ENCODE data around the gene DNAJC7. TPM values are rescaled to one million over a fixed set of nuclear protein-coding genes. Genes with fewer than 3 reads are reported as not detected.

DNAJC7 gene
- total RNA-seq, 3 donors from 2014 or later, result 144 to 154 (median 147) TPM

DNA sequence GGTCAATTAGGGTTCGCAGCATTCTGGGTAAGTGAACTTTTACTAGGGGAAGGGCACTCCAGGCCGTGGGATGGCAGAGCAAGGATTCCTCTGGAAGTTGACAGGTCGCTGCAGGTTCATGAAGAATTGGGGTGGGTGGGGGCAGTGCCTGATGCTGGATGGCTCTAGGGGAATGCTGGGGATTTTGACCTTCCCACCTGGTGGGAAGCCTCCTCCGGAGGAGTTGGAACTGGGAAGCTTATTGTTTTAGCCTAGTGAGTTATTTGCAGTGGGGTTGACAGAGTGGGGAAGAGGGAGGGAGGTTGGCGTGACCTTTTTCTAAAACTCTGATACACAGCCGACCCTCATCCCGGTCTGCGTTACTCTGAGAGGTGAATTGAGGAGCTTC is 33.8 kb upstream of the DNAJC7 start:
- DNase-seq (no peak), ATAC-seq (no peak)
- Mint-ChIP-seq H3K36me3 (ENCODE audit: insufficient read depth) (no peaks in the 10 kb centered on the region), H3K4me3 (peak overlapping the region; percentile 57), H3K27me3 (ENCODE audit: low read depth) (peaks cover 53% of the 10 kb centered on the region), H3K9me3 (no peaks in the 10 kb centered on the region), H3K4me1 (ENCODE audit: low read depth) (peaks cover 4% of the 10 kb centered on the region)

DNA sequence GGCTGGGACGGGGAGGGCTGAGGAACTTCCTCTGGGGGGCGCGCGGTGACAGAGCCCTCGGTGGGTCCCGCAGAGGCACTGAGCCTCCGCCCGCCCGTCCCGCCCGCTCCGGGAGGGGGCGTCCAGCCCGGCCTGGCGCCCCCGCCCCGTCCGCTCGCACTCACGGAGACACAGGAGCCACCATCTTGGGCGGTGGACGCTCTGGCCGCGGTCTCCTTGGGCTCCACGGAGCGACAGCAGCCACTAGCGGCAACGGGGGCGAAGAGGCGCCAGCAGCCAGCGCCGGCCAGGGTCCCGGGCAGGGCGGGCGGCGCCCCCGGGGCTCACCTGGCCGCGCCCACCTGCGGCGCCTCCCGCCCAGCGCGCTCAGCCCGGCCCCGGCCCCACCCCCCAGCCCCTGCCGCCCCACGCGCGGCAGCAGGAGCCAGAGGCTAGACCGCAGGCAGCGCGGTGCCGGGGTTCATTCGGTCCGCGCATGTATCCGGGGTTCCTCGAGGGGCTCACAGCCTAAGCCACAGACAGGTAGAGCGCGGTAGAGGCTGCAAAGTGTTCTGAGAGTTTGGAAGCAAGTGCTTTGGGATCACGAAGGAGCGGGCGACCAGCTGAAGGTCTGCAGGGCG is 33.3 kb upstream of the DNAJC7 start, which contains the start of gene C17orf113:
Gene C17orf113 (minus strand): TSS at position 209 of the 620 bp plus-strand sequence. CDS start 7,225 bp downstream, outside the sequence.
- DNase-seq, result peak; percentile 31
- Mint-ChIP-seq H3K4me3 (peak within 1 kb of the TSS; percentile 76), H3K9me3 (no peaks in the 10 kb centered on the region), H3K4me1 (ENCODE audit: low read depth) (peaks cover 4% of the 10 kb centered on the region), H3K27me3 (ENCODE audit: low read depth) (peaks cover 51% of the 10 kb centered on the region), H3K36me3 (ENCODE audit: insufficient read depth) (no peaks in the 10 kb centered on the region)
- ATAC-seq, result peak; percentile 79 to 85

DNA sequence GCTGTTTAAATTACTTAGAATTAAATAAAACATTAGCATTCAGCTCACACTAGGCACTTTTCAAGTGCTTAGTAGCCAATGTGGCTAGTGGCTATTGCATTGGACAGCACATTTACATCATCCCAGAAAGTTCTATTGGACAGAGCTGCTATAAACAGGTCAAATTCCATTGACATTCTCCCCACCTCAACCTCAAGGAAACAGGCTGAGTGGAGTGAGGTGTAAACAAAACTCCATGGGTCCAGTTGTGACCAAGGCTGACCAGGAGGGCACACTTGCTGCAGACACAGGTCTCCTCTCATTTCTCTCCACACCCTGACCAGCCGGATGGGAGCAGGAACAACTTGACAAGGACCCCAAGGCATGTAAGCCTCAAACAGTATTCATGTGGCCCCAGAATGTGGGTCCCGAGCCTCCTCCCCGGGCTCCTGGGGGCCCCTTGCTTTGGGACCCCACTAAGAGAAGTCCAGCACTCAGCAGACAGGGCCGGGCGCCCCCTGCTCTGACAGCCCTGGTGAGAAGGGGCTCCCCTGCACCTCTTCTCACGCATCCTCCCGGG is 32.7 kb upstream of the DNAJC7 start:
- no peaks in the 10 kb centered on the region for H3K36me3 Mint-ChIP-seq (ENCODE audit: insufficient read depth)
- H3K4me3 Mint-ChIP-seq, result peak overlapping the region; percentile 76
- peaks cover 46% of the 10 kb centered on the region for H3K27me3 Mint-ChIP-seq (ENCODE audit: low read depth)
- DNase-seq, result no peak
- no peak for ATAC-seq
- peaks cover 4% of the 10 kb centered on the region for H3K4me1 Mint-ChIP-seq (ENCODE audit: low read depth)
- no peaks in the 10 kb centered on the region for H3K9me3 Mint-ChIP-seq

DNA sequence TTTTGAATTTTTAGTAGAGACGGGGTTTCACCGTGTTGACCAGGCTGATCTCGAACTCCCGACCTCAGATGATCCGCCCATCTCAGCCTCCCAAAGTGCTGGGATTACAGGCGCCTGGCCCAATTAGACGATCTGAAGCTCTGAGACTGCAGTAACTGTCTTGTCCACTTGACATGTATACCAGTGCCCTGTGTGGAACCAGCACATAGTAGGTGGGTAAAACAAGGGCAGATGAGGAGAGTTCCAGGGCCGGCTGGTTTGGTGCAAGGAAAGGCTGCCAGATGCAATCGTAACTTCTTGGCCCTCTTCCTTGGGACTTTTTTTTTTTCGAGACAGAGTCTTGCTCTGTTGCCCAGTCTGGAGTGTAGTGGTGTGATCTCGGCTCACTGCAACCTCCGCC is 30.1 kb upstream of the DNAJC7 start:
- H3K4me1 Mint-ChIP-seq (ENCODE audit: low read depth), result peaks cover 4% of the 10 kb centered on the region
- DNase-seq (no peak), ATAC-seq (no peak)
- peaks cover 24% of the 10 kb centered on the region for H3K27me3 Mint-ChIP-seq (ENCODE audit: low read depth)
- H3K9me3 Mint-ChIP-seq, result no peaks in the 10 kb centered on the region
- no peaks in the 10 kb centered on the region for H3K36me3 Mint-ChIP-seq (ENCODE audit: insufficient read depth)
- no peak overlapping the region for H3K4me3 Mint-ChIP-seq

DNA sequence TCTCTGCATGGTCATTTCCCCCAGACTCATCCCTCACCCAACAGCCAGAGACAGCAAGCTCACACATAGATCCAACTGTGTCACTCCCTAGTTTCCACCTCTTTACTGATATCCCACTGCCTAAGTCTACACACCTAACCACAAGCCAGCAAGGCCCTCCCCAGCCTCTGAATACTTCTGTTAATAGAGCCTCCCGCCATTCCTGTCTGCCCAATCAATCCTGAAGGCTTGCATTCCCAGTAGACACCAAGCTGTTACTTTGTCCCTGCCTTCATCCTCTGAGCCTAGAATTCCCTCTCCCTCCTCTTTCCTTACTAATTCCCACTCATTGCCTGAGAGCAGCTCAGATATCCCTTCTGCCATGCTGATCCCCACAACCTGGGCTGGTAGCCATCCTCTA is 28.5 kb upstream of the DNAJC7 start:
- H3K27me3 Mint-ChIP-seq (ENCODE audit: low read depth), result peaks cover 9% of the 10 kb centered on the region
- ATAC-seq (no peak), DNase-seq (no peak)
- H3K4me3 Mint-ChIP-seq, result no peak overlapping the region
- peaks cover 3% of the 10 kb centered on the region for H3K4me1 Mint-ChIP-seq (ENCODE audit: low read depth)
- H3K9me3 Mint-ChIP-seq, result no peaks in the 10 kb centered on the region
- H3K36me3 Mint-ChIP-seq (ENCODE audit: insufficient read depth), result no peaks in the 10 kb centered on the region

DNA sequence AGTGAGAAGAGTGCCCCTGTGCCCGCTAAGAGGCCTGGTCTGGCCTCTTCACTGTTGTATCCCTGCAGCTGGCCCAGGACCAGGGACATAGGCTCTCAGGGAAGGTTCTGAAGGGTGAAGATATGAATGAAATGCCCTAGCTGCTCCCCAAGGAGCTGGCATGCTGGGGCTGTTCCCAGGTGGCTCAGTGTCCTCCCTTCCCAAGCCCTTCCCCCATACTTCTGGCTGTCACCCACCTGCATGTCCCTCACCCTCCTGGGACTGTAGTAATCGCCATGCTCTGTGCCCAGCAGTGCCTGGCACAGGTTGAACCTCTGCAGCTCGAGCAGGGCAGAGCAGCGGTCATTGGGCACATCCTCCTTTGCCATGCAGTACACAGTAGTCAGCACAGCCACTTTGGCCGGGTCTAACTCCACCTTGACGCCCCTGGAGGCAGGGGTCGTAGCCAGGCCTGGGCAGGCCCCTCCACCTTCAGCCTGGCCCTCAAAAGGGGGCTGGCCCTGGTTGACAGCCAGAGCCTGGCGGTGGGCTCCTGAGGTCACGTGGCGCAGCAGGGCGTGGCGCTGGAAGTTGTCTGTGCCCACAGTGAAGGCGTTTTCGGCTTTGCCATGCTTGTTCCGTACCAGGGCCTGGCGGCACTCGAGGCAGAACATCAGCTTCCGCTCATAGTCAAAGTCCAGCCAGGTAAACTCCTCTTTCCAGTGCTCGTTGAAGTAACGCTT is 25.5 kb upstream of the DNAJC7 start:
- H3K4me3 Mint-ChIP-seq, result no peak overlapping the region
- no peak for DNase-seq
- peaks cover 8% of the 10 kb centered on the region for H3K27me3 Mint-ChIP-seq (ENCODE audit: low read depth)
- H3K9me3 Mint-ChIP-seq, result no peaks in the 10 kb centered on the region
- H3K4me1 Mint-ChIP-seq (ENCODE audit: low read depth), result no peaks in the 10 kb centered on the region
- no peak for ATAC-seq
- H3K36me3 Mint-ChIP-seq (ENCODE audit: insufficient read depth), result no peaks in the 10 kb centered on the region

DNA sequence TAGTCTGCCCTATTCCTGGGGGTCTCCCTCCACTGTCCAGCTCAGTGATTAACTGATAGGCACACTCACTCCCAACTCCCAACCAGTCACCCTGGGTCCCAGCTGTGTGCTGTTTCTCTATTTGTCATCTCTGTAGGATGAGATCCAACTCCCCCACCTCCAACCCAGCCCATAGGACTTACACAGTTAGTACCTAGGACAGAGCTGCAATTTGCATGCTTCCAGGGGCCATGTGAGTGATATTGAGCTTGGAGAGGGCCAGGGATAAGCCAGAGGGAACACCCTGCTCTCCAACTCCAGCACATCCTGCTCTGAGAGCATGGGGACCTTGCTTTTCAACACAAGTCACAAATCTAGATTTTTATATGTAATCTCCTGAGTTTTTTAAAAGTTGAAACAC is 24.4 kb upstream of the DNAJC7 start:
- H3K36me3 Mint-ChIP-seq (ENCODE audit: insufficient read depth), result no peaks in the 10 kb centered on the region
- no peaks in the 10 kb centered on the region for H3K4me1 Mint-ChIP-seq (ENCODE audit: low read depth)
- DNase-seq (no peak), ATAC-seq (no peak)
- H3K27me3 Mint-ChIP-seq (ENCODE audit: low read depth), result peaks cover 11% of the 10 kb centered on the region
- no peaks in the 10 kb centered on the region for H3K9me3 Mint-ChIP-seq
- H3K4me3 Mint-ChIP-seq, result no peak overlapping the region

DNA sequence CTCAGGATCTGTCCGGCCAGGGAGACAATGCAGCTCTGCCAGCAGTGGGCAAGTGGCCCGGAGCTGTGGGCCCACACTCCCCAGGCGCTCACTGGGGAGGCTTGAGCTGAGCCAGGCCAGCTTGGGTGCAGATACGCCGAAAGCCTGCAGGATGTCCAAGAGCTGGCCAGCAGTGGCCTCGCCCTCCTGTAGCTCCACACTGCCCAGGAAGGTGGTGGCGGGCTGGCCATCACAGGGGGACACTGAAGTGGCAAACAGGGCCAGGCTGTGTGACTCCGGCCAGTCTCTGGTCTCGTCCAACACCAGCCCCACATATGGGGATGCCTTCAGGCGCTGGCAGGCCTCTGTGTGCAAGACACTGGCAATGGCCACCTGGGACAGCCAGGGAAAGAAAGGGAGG is 23.6 kb upstream of the DNAJC7 start:
- H3K4me1 Mint-ChIP-seq (ENCODE audit: low read depth), result no peaks in the 10 kb centered on the region
- no peak overlapping the region for H3K4me3 Mint-ChIP-seq
- no peaks in the 10 kb centered on the region for H3K9me3 Mint-ChIP-seq
- DNase-seq (no peak), ATAC-seq (no peak)
- H3K27me3 Mint-ChIP-seq (ENCODE audit: low read depth), result peaks cover 11% of the 10 kb centered on the region
- no peaks in the 10 kb centered on the region for H3K36me3 Mint-ChIP-seq (ENCODE audit: insufficient read depth)

DNA sequence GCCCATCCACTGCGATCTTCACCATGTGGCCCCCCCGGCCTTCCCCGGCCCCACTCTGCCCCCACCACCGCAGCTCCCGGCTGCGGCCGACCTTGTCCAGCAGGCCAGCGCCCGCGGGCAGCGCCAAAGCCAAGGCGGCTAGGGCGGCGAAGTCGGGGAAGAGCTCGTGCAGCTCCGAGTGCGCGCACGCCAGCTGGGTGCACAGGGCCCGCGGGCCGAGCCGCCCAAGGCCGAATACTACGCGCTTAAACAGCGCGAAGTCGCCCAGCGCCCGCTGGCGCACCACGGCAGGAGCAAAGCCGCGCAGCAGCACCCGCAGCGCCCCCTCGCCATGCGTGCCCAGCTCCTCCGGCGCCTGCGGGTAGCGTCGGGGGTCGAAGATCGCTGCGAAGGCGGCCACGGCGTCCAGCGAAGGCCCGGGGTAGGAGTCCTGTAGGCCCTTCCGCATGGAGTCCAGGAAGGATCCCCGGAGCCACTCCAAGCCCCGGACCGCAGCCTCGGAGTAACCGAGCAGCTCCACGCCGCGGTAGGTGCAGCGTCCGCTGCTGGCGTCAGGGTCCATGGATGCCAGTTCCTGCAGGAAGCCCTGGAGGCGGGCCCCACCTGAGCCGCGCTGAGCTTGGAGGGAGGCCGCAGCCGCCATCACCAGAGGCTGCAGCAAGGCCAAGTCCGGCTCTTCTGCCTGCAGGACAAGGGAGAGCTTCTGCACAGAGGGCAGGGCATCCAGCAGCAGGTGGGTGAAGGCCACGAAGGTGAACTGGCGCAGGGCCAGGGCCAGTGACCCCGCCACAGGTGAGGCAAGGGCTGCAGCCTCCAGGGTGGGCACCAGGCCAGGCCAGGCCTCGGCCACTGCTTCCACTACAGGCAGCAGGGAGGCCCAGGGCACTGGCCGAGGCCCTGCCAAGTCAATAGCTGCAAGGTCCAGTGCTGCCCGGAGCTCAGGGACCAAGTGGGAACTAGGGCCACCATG is 22.8 kb upstream of the DNAJC7 start:
- Mint-ChIP-seq H3K4me1 (ENCODE audit: low read depth) (no peaks in the 10 kb centered on the region), H3K36me3 (ENCODE audit: insufficient read depth) (no peaks in the 10 kb centered on the region), H3K4me3 (no peak overlapping the region), H3K27me3 (ENCODE audit: low read depth) (peaks cover 13% of the 10 kb centered on the region), H3K9me3 (no peaks in the 10 kb centered on the region)
- DNase-seq (no peak), ATAC-seq (peak in 1 of 2 donors; percentile 48)

DNA sequence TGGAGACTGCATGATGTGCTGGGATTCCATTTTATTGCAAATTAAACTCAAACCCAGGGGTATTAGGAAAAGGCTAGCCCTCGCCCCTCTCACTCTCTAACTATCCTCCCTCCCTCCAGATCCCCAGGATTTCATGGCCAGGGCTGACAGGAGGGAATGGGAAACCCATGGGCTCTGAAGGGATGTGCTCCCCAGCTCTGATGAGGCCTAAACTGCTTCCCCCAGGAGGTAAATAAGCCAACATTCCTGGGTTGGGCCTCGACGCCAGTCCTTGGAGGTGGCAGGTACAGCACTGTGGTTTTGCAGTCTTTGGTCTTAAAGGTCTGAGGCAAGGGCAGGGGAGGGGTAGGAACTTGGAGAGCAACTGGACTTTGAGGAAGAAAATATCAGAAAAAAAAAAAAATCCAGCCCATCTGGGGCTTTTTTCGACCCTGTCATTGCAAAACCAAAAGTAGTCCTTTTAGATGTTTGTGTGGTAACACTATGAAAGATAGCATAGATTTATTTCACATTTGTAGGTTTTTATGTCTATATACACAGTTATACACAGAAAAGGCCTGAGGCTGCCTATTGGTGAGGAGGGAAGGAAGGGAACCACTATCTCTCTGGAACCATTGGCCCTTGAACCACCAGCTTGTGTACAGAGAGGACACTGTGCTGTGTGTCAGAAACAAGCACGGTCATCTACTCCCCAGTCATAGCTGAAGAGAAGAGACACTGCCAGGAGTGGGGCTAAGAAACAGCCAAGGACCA is 21.2 kb upstream of the DNAJC7 start:
- no peaks in the 10 kb centered on the region for H3K9me3 Mint-ChIP-seq
- DNase-seq, result no peak
- H3K36me3 Mint-ChIP-seq (ENCODE audit: insufficient read depth), result no peaks in the 10 kb centered on the region
- peaks cover 5% of the 10 kb centered on the region for H3K4me1 Mint-ChIP-seq (ENCODE audit: low read depth)
- no peak overlapping the region for H3K4me3 Mint-ChIP-seq
- ATAC-seq, result peak in 1 of 2 donors; percentile 20
- H3K27me3 Mint-ChIP-seq (ENCODE audit: low read depth), result peaks cover 15% of the 10 kb centered on the region

DNA sequence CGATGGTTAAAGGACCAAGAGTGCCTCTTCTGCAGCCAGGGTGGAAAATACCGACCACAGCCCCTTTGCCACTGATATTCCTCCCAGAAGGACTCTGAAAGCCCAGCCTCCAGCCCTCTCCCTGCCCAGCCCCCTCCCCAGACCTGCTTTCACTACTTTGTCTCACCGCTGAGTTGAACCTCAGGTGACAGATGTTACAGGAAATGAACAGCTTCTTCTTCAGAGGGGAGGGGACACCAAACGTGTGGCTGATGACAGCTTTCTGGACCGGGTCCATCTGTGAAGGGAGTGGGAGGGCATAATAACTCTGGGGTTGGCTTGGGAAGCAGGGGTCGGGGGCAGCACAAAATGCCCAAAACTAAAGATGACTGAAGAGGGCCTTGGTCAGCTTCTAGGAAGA is 16.8 kb upstream of the DNAJC7 start:
- ATAC-seq (no peak), DNase-seq (no peak)
- Mint-ChIP-seq H3K36me3 (ENCODE audit: insufficient read depth) (no peaks in the 10 kb centered on the region), H3K4me3 (no peak overlapping the region), H3K27me3 (ENCODE audit: low read depth) (peaks cover 14% of the 10 kb centered on the region), H3K9me3 (no peaks in the 10 kb centered on the region), H3K4me1 (ENCODE audit: low read depth) (peaks cover 5% of the 10 kb centered on the region)

DNA sequence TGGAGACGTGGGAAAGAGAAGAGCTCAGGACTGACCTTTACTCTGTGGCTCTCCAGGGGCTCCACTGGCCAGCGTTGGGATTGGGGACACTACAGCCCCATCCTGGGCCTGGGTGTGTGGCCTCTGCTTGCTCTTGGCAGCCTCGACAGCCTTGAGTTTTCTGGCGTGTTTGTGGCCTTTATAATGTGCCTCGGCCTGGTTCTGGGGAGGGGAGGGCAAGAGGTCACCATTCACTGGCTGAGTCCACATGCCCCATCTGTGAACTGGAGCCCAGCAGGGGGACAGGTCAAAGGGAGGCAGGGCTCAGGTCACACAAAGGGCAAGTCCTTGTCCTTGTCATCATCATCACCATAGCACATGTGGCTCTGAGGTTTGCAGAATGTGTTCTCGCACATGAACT is 14.3 kb upstream of the DNAJC7 start:
- Mint-ChIP-seq H3K9me3 (no peaks in the 10 kb centered on the region), H3K4me1 (ENCODE audit: low read depth) (peaks cover 5% of the 10 kb centered on the region), H3K27me3 (ENCODE audit: low read depth) (peaks cover 6% of the 10 kb centered on the region), H3K36me3 (ENCODE audit: insufficient read depth) (no peaks in the 10 kb centered on the region), H3K4me3 (no peak overlapping the region)
- DNase-seq (no peak), ATAC-seq (no peak)

DNA sequence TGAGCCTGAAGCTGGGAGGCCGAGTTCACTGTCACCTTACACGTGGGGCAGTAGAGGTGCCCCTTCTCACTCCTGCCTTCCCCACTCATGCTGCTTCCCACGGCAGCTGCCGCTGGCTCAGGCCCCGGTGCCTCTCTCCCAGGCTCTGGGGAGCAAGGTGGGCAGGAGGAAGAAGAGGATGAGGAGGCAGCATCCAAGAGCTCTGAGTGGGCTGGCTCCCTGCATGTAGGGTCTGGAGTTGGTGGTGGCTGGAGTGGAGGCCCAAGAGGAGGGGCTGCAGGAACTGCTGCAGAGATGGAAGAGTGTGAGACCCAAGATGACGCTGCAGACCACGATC is 11.5 kb upstream of the DNAJC7 start:
- ATAC-seq (no peak), DNase-seq (no peak)
- H3K36me3 Mint-ChIP-seq (ENCODE audit: insufficient read depth), result peaks cover 4% of the 10 kb centered on the region
- H3K4me1 Mint-ChIP-seq (ENCODE audit: low read depth), result peaks cover 8% of the 10 kb centered on the region
- no peak overlapping the region for H3K4me3 Mint-ChIP-seq
- H3K9me3 Mint-ChIP-seq, result no peaks in the 10 kb centered on the region
- peaks cover 3% of the 10 kb centered on the region for H3K27me3 Mint-ChIP-seq (ENCODE audit: low read depth)
